ENCODE measurements around the gene CNTN4. TPM values are rescaled to one million over a fixed set of nuclear protein-coding genes. Genes with fewer than 3 reads are reported as not detected.

The CNTN4 gene
- total RNA-seq, 1 experiment from 2014 or later, result 1.6 TPM

GRCh38 chr3:2650746-2651145, 552.1 kb downstream of the CNTN4 start:
- no peaks in the 10 kb centered on the region for H3K27me3 ChIP-seq (ENCODE audit: insufficient read depth, low read length)
- H4K8ac ChIP-seq (replicated peaks; ENCODE audit: insufficient read length, low read depth, low read length), result no peak overlapping the region
- H3K14ac ChIP-seq (ENCODE audit: insufficient read depth, low read length), result no peak overlapping the region

More at GRCh38 chr3:2650746-2651145, 552.1 kb downstream of the CNTN4 start:
- Histone ChIP-seq H3K23ac (ENCODE audit: insufficient read length, low read depth, low read length) (no peak overlapping the region), H3K23me2 (ENCODE audit: insufficient read length, low read depth, low read length, poor library complexity, severe bottlenecking) (no peaks in the 10 kb centered on the region), H3T11ph (ENCODE audit: low read length) (no peak overlapping the region), H3K4me1 (ENCODE audit: insufficient read depth, low read length) (peaks cover 8% of the 10 kb centered on the region; the same call in 1 of the 2 replicates), H2BK15ac (ENCODE audit: low read depth, low read length) (no peak overlapping the region), H2BK20ac (ENCODE audit: low read depth, low read length, poor library complexity, severe bottlenecking) (no peak overlapping the region), H2AK5ac (ENCODE audit: insufficient read length, low read length) (no peak overlapping the region), H3K18ac (ENCODE audit: insufficient read length, low read depth, low read length) (no peak overlapping the region), H4K91ac (ENCODE audit: insufficient read length, low read depth, low read length) (no peak overlapping the region), H3K4me2 (ENCODE audit: insufficient read depth, insufficient read length, low read length) (no peak overlapping the region), H4K5ac (ENCODE audit: insufficient read length, low read depth, low read length) (no peak overlapping the region), H2BK5ac (ENCODE audit: insufficient read length, low read length) (no peak overlapping the region), H2BK120ac (ENCODE audit: low read depth, low read length, poor library complexity, severe bottlenecking) (no peak overlapping the region), H3K56ac (ENCODE audit: insufficient read length, low read depth, low read length) (no peak overlapping the region), H3K4ac (ENCODE audit: low read depth, low read length) (no peak overlapping the region), H3K79me1 (ENCODE audit: insufficient read depth, low read depth, low read length, poor library complexity, severe bottlenecking) (no peaks in the 10 kb centered on the region), H2BK12ac (ENCODE audit: insufficient read length, low read depth, low read length) (no peak overlapping the region), H3K27ac (ENCODE audit: insufficient read length, low read depth, low read length) (no peak overlapping the region), H2AFZ (ENCODE audit: low read length) (no peak overlapping the region), H3K9me3 (ENCODE audit: control insufficient read depth, low read depth, low read length) (no peaks in the 10 kb centered on the region), H4K20me1 (ENCODE audit: control insufficient read depth, insufficient read depth, insufficient read length) (no peaks in the 10 kb centered on the region), H3K79me2 (ENCODE audit: insufficient read depth, low read length) (no peaks in the 10 kb centered on the region), H3K9ac (ENCODE audit: extremely low read depth, insufficient read length, low read length) (no peak overlapping the region)
- WGBS (ENCODE audit: extremely low coverage, insufficient read length, low lambda C conversion rate), result no CpG with 5 or more reads among the region's 3 CpGs
- Mint-ChIP-seq H3K36me3 (ENCODE audit: insufficient read depth in 1 of 3, low read depth in 3 of 3) (peaks cover 0 to 15% (median 13%) of the 10 kb centered on the region in 3 experiments; a peak in 5 of 7 replicates), H3K4me1 (peaks cover 39 to 41% of the 10 kb centered on the region in 2 experiments), H3K4me3 (no peak overlapping the region), H3K27me3 (ENCODE audit: low read depth) (no peaks in the 10 kb centered on the region), H3K27ac (no peak overlapping the region), H3K9me3 (peaks cover 11 to 14% of the 10 kb centered on the region in 2 experiments)
- no peak for DNase-seq
- TF ChIP-seq CTCF (conservative IDR thresholded peaks at IDR 0.05), result no peak

Data from H9 (cell line).